ENCODE results near the gene CFAP43. TPM values are rescaled to one million over a fixed set of nuclear protein-coding genes. Genes with fewer than 3 reads are reported as not detected.

Gene CFAP43
- total and polyA plus RNA-seq, 9 of the 15 experiments (the other 6 are each of a cell fraction or from before 2014, with no cell fraction given) = 0.07 to 0.86 (median 0.11) TPM; not detected in 1

GRCh38 chr10:104260775-104261115 is 28.6 kb upstream of the CFAP43 start (continued):
- no peak for TF ChIP-seq JUNB (CRISPR knock-in tag; conservative IDR thresholded peaks at IDR 0.05)
- TF ChIP-seq ZBTB40 (IDR thresholded peaks at IDR 0.05) = no peak
- no peak for TF ChIP-seq ZBTB40 (CRISPR knock-in tag; IDR thresholded peaks at IDR 0.05)
- no peak for TF ChIP-seq ZNF277 (CRISPR knock-in tag; IDR thresholded peaks at IDR 0.05; ENCODE audit: borderline replicate concordance)
- no peak for TF ChIP-seq HMBOX1 (IDR thresholded peaks at IDR 0.05)
- no peak for TF ChIP-seq EGR1 (conservative IDR thresholded peaks at IDR 0.05)
- no peak for TF ChIP-seq CREB3 (tag; conservative IDR thresholded peaks at IDR 0.05; ENCODE audit: low read depth)
- no peak for TF ChIP-seq NR2C2 (CRISPR knock-in tag; IDR thresholded peaks at IDR 0.05)
- TF ChIP-seq NR2C2 (tag; IDR thresholded peaks at IDR 0.05) = no peak; the same call in 1 of the 2 replicates
- no peak for TF ChIP-seq KHSRP (IDR thresholded peaks at IDR 0.05)
- no peak for TF ChIP-seq ZBTB11 (CRISPR knock-in tag; IDR thresholded peaks at IDR 0.05)
